Liver (tissue), 3 donors: ENCODE results near the gene PNMA8C.
A peak's percentile ranks its signal among the peaks of the same experiment; 100 is the strongest.

Experiments used
- CTCF ChIP-seq: fragments of 150-350 bp; IDR thresholded peaks from 2 replicates; pipeline ENCODE4 v1.5.1; 2017; ENCODE audit warnings: improper control_type of control experiment, low read depth, low read length; ENCODE audit not compliant: missing input control
- EGR1 ChIP-seq, 2 donors: IDR thresholded peaks; 2 replicates each; pipeline ENCODE4 v1.6.1; 2016 to 2018; ENCODE audit warnings: antibody characterized with exemption in 2 of 2, low read depth in 2 of 2
- FOXA1 ChIP-seq: IDR thresholded peaks from 2 replicates; pipeline ENCODE4 v1.6.1; 2016; ENCODE audit warnings: antibody characterized with exemption
- GABPA ChIP-seq, 2 donors: IDR thresholded peaks in 1 of 2; conservative IDR thresholded peaks in 1 of 2; 2 replicates each; pipeline ENCODE4 v1.6.1; 2016; ENCODE audit warnings: antibody characterized with exemption in 2 of 2, mild to moderate bottlenecking in 1 of 2, moderate library complexity in 1 of 2
- HNF4G ChIP-seq: IDR thresholded peaks from 2 replicates; pipeline ENCODE4 v1.6.1; 2016; ENCODE audit warnings: antibody characterized with exemption
- JUND ChIP-seq, 2 donors: IDR thresholded peaks; 2 replicates each; pipeline ENCODE4 v1.6.1; 2016; ENCODE audit warnings: antibody characterized with exemption in 2 of 2
- MAX ChIP-seq: IDR thresholded peaks from 2 replicates; pipeline ENCODE4 v1.6.1; 2016; ENCODE audit warnings: antibody characterized with exemption
- NR2F2 ChIP-seq: IDR thresholded peaks from 2 replicates; pipeline ENCODE4 v1.6.1; 2016; ENCODE audit warnings: antibody characterized with exemption
- RAD21 ChIP-seq, 2 donors: IDR thresholded peaks; 2 replicates each; pipeline ENCODE4 v1.6.1; 2016; ENCODE audit warnings: antibody characterized with exemption in 2 of 2, mild to moderate bottlenecking in 2 of 2
- REST ChIP-seq: IDR thresholded peaks from 2 replicates; pipeline ENCODE4 v1.6.1; 2016; ENCODE audit warnings: antibody characterized with exemption, mild to moderate bottlenecking
- RXRA ChIP-seq, 2 donors: IDR thresholded peaks; 2 replicates each; pipeline ENCODE4 v1.6.1; 2017 to 2018; ENCODE audit warnings: antibody characterized with exemption in 2 of 2, mild to moderate bottlenecking in 1 of 2
- SP1 ChIP-seq: IDR thresholded peaks from 2 replicates; pipeline ENCODE4 v1.6.1; 2018; ENCODE audit warnings: antibody characterized with exemption, mild to moderate bottlenecking
- TAF1 ChIP-seq: conservative IDR thresholded peaks from 2 replicates; pipeline ENCODE4 v1.6.1; 2016; ENCODE audit warnings: antibody characterized with exemption, mild to moderate bottlenecking
- YY1 ChIP-seq: IDR thresholded peaks from 2 replicates; pipeline ENCODE4 v1.6.1; 2016; ENCODE audit warnings: antibody characterized with exemption, mild to moderate bottlenecking
- donor health status: healthy.
- donor health status: healthy.

- TF ChIP-seq CTCF (no peak), RAD21 (IDR thresholded peaks at IDR 0.05) (no peak), EGR1 (IDR thresholded peaks at IDR 0.05; ENCODE audit: low read depth in 2 of 2) (no peak), SP1 (no peak), HNF4G (no peak), RXRA (IDR thresholded peaks at IDR 0.05) (no peak), TAF1 (no peak), GABPA (IDR thresholded peaks at IDR 0.05 in 1 of 2, conservative IDR thresholded peaks at IDR 0.05 in 1 of 2) (no peak), MAX (no peak), JUND (IDR thresholded peaks at IDR 0.05) (no peak), NR2F2 (no peak), YY1 (peak; percentile 70), REST (no peak), FOXA1 (no peak)
Measured at GRCh38 chr19:46426506-46427162, 2.1 kb downstream of the PNMA8C start.
